Measurements from ENCODE around the gene NEK8.

Gene NEK8

GRCh38 chr17:28758411-28759121, 30.0 kb downstream of the NEK8 start:
- TF ChIP-seq CTCF (IDR thresholded peaks at IDR 0.05; ENCODE audit: borderline replicate concordance, insufficient read depth, low read depth, low read length): no peak
- H3K4me3 ChIP-seq (ENCODE audit: low read depth, low read length): no peak overlapping the region

GRCh38 chr17:28759256-28759865, 30.8 kb downstream of the NEK8 start:
- TF ChIP-seq CTCF (IDR thresholded peaks at IDR 0.05; ENCODE audit: borderline replicate concordance, insufficient read depth, low read depth, low read length): no peak
- no peak overlapping the region for H3K4me3 ChIP-seq (ENCODE audit: low read depth, low read length)

- no peak for TF ChIP-seq CTCF (IDR thresholded peaks at IDR 0.05; ENCODE audit: borderline replicate concordance, insufficient read depth, low read depth, low read length)
- no peak overlapping the region for H3K4me3 ChIP-seq (ENCODE audit: low read depth, low read length)
Observed at GRCh38 chr17:28760601-28761562, 32.3 kb downstream of the NEK8 start.

GRCh38 chr17:28763137-28763799, 34.7 kb downstream of the NEK8 start:
- TF ChIP-seq CTCF (IDR thresholded peaks at IDR 0.05; ENCODE audit: borderline replicate concordance, insufficient read depth, low read depth, low read length): no peak
- H3K4me3 ChIP-seq (ENCODE audit: low read depth, low read length): no peak overlapping the region

GRCh38 chr17:28763804-28764266, 35.2 kb downstream of the NEK8 start:
- TF ChIP-seq CTCF (IDR thresholded peaks at IDR 0.05; ENCODE audit: borderline replicate concordance, insufficient read depth, low read depth, low read length): peak; percentile 74
- H3K4me3 ChIP-seq (ENCODE audit: low read depth, low read length): no peak overlapping the region

- TF ChIP-seq CTCF (IDR thresholded peaks at IDR 0.05; ENCODE audit: borderline replicate concordance, insufficient read depth, low read depth, low read length): no peak
- H3K4me3 ChIP-seq (ENCODE audit: low read depth, low read length): no peak overlapping the region
Observed at GRCh38 chr17:28765038-28765437, 36.5 kb downstream of the NEK8 start.
